ENCODE data around the gene PRELID2. TPM values are rescaled to one million over a fixed set of nuclear protein-coding genes. Genes with fewer than 3 reads are reported as not detected.

Gene PRELID2
- total RNA-seq, 2 donors from 2014 or later = 21.1 to 23.1 TPM

Other genes with a start within 250 kb of the PRELID2 start
- gene GRXCR2, start 37.7 kb upstream of the PRELID2 start, total RNA-seq = 1 to 10 TPM in 1 of 2 donors, under 1 TPM in 1; 0.60 to 1.9 TPM
- gene SH3RF2, start 101.2 kb upstream of the PRELID2 start, total RNA-seq = 100 to 1,000 TPM in 1 of 2 donors, 10 to 100 TPM in 1; 56.2 to 179 TPM